NCI-H2081 treated with DMSO at 0.1 percent for 48 hours (cell line): ENCODE results near the gene SMAD6.

Source experiments
- DNase-seq: peaks from one replicate; lab custom pipeline; 2025; lab: John Stamatoyannopoulos, UW

The SMAD6 gene

DNA sequence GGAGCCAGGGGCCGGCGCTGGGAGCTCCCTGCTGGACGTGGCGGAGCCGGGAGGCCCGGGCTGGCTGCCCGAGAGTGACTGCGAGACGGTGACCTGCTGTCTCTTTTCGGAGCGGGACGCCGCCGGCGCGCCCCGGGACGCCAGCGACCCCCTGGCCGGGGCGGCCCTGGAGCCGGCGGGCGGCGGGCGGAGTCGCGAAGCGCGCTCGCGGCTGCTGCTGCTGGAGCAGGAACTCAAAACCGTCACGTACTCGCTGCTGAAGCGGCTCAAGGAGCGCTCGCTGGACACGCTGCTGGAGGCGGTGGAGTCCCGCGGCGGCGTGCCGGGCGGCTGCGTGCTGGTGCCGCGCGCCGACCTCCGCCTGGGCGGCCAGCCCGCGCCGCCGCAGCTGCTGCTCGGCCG, 1.5 kb downstream of the SMAD6 start:
- no peak for DNase-seq

DNA sequence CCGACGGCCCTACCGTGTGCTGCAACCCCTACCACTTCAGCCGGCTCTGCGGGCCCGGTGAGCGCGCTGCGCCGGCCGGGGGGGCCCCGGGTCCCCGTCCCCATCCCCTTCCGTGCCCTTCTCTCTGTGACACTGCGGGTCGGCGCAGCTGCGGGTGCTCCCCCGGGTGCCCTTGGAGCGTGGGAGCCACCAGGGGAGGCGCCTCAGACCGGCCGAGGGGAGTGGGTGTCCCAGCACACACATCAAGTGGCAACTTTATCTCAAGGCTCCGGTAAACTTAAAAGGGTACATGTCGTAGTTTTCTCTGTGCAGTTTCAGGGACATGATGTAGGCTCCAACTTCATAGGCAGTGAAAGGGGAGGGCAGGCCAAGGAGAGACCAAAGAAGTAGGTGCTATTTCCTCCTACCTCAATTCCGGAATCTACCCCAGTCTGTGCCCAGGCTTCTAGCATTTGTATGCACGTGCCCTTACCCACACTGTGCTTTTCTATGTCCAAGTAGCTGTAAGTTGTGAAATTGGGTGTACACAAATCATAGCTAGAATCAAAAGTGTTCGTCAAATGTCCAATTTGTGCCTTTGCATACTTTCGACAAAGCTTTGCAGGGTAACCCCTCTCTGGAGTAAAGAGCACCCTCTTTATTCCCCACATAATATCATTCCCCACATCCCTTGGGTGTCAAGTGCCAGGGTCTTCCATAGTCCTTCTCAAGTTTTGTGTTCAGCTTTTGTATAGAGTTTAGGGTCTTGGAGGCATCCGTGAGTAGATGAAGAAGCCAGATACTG, 2.2 kb downstream of the SMAD6 start:
- DNase-seq: no peak

DNA sequence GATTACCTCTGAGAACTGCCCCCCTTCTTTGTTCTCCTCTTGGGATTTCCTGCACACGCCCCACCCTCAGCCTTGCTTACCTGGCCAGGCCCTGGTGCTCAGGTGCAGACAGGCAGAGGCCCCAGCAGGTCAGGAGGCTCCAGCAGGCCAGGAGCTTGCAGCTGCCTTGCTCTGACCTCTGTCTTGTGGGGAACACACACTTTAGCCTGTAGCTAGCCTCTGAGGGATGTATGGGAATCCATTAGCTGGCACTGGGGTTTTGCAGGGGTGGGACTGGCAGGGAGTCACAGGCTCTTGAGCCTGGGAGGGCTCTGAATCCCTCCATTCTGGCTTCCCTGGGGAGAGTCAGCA, 2.7 kb downstream of the SMAD6 start:
- DNase-seq: no peak

DNA sequence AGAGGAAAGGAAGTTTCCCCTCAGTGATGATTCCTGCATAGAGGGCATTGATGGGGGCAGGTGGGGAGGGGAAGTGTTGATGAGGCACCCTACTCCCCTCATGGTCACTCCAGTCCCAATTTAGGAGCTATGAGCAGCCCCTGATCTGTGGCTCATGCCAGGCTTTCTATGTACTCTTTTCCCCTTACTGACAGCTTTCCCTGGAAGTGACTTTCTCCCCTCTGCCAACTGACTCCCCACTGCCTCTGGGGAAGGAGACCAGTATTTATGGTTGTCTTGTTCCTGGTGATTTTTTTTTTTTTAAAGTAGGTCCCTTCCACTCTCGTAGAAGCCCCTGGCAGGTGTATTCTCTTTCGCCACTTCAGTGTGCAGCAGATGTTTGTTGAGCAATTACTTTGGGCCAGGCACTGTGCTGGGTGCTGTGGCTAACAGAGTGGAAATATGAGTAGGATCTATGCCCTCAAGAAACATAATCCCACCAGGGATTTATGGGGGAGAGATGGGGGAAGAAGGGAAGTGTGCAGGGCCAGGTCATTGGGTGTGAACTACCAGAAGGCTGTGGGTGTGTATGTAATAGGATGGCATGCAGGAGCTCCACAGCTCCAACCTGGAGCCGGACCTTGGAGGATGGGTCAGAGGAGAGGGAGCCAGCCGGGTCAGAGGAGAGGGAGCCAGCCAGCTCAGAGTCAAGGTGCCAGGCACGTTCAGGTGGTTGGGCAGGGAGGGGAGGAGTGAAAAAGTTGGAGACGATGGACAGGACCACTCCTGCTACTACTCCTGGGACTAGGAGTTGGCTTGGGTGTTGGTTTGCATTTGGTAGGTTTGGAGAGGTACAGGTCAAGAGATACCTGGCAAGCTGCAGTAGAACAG, 3.5 kb downstream of the SMAD6 start:
- no peak for DNase-seq

DNA sequence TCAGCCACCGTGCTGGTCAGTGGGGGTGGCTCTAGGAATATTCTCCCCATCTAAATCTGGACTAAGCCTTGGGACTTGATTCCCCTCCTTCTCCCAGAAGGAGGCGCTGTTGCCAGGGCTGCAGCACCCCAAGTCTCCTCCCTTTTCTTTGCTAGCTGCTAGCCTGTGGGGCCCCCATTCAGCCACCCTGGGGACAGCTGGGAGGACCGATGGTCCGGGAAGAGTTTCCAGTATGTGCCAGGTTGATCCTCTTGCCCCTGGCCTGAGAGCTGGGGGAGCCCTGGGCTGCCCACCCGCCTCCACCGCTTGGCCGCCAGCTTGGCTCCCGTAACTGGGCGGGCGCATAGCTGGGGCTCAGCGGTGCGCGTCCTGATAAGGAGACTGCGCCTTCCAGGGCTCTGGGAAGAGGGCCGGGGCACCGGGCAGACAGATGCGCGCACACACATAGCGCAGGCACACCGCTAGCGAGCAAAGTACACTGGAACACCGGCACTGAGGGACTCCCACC, 4.2 kb downstream of the SMAD6 start:
- no peak for DNase-seq

DNA sequence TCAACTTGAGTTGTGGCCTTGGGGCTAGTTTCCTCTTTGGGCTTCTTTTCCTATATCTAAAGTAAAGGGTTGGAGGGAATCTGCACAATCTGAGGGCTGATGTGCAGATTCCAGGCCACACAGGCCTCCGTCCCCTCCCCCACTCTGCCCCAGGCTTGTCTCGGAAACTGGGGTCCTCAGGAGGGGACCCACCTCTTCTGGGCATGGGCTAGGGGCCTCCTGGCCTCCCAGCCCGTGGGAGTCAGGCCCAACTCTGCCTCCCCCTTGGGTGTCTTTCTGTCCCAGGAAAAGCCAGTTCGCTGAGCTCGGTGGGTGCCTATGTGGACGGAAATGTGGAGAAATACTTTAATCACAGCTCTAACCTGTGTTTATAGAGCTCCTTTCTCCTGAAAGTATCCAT, 4.8 kb downstream of the SMAD6 start:
- no peak for DNase-seq

DNA sequence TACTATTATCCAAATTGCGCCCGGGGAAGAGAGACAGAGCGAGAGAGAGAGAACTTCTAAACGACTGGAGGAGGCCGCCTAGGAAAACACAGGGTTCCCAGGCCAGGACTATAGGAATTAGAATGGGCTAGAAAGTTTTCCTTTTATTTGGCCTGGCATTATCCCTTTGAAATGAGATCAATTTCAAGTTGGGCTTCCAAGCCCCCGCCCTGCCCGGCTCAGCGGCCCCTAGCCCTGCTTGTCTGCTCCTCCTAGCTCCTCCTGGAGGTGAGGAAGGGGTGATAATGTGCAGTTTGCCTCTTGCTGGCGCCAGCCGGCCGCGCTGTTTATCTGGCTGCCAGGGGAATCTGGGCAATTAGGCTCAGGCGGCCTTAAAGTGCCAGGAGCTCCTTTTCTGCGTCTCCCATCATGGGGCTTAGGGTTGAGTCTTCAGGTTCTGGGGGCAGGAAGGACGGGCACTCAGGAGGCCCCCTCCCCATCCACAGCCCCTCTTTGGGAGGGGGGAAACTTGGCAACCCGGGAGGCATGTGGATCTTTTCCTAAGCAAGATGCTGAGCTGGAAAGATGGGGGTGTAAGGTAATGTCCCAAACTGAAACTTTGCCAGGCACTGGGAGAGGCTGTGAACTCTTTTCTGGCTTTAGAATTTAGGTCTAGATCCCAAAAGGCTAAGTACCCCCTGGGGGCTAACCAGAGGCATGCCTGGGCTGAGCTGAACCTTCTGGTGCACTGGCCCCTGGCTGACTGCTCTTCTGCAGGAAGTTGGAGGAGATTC, 5.5 kb downstream of the SMAD6 start:
- no peak for DNase-seq

DNA sequence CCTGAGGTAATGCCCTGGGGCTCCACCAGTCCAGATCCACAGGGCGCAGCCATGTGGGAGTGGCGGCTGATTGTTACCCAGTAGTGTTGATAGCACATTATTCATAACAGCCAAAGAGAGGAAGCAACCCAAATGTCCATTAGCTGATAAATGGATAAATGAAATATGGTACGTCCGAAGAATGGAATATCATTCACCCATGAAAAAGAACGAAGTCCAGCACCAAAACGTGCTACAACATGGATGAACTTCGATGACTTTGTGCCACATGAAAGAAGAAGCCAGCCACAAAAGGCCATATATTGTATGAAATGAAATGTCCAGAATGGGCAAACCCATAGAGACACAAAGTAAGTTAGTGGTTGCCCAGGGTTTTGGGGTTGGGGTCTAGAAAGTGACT, 6.4 kb downstream of the SMAD6 start:
- no peak for DNase-seq

DNA sequence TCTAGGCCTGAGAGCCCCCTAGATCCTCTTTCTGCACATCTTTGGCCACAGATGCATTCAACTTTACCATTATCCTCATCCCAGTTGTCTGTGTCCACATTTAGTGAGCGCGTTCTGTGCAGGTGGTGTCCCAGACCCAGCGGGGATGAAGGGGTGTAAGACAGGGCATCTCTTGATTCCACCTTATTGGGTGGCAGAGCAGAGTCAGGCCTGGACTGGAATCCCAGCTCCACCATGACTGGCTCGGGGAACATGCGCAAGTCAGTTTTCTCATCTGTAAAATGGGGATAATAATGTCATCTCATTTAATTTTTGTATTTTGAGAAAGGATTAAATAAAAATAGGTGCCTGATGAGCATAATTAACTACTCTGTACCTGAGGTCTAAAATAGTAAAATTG, 7.8 kb downstream of the SMAD6 start:
- no peak for DNase-seq

DNA sequence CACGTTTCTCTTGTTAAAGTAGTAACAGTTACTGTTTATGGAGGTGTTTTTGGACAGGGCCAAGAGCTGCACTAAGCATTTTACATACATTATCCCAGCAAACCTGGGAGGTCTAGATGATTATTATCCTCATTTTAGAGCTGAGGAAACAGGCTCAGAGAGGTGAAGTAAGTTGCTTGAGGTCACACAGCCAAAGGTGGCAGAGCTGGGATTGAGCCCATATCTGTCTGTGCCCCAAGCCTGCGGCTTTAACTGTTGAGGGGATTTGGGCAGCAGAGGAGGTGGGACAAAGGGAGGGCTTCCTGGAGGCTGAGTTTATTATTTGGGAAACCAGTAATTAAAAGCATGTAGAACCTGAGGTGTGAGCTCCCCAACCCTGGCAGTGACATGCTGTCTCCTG, 9.2 kb downstream of the SMAD6 start:
- no peak for DNase-seq

DNA sequence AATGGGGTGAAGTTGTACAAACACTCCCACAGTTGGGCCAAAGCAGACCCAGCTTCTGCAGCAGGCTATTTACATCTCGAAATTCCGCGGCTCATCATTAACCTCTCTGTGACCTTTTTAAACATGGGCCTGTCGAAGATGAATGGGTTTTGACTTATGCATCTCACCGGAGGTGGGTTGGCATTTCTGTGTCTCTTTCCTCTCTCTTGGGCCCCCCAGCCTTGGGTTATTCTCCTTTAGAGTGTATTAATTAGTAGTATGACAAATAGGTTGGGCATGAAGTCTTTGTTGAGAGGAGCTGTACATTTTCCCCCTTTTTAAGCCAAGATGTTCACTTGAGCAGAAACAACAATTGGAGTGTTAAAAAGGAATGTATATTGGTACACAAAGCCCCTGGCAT, 9.8 kb downstream of the SMAD6 start:
- no peak for DNase-seq

DNA sequence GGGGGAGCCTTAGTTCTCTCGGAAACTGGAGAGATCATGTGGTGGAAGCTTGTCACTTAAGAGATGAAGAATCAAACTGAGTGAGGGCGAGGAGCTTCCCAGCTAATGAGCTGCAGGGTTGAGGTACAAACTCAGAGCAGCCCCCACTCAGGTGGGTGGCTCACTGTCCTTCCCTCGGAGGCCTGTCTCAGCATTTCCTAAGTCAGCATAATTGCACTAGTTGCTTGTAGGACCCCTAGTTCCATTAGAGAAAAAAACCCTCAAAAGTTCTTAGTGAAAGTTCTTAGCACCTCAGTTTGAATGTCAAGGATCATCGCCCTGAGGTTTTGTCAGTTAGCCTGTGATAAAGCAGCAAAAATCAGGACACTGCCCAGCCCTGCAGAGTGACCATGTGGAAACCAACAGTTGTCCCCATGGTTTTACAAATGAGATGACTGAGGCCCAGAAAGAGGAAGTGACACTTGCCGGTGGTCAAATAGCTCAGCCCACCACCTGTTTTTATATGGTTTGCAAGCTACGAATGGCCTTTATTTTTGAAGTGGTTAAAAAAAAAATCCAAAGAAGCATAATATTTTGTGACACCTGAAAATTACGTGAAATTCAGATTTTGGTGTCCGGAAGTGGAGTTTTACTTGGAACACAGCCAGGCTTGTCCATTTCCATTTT, 11.9 kb downstream of the SMAD6 start:
- no peak for DNase-seq

DNA sequence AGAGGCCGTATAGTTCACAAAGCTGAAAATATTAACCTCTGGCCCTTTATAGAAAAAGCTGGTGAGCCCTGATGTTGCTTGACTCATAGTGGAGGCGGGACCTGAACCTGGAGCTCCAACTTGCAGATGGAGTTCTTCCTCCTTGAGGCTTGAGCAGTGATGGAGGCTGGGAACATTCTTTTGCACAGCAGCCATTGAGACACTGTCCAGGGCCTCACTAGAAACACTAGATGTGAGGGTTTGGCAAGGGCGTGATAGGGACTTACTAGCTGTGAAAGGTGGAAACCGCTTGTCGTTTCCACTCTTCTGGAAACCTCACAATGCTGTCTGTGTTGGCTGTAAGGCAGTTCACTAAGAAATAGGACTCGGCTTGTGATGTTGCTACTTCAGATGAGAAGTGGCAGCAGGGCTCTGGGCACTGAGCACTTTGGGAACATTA, 12.5 kb downstream of the SMAD6 start:
- DNase-seq: no peak

DNA sequence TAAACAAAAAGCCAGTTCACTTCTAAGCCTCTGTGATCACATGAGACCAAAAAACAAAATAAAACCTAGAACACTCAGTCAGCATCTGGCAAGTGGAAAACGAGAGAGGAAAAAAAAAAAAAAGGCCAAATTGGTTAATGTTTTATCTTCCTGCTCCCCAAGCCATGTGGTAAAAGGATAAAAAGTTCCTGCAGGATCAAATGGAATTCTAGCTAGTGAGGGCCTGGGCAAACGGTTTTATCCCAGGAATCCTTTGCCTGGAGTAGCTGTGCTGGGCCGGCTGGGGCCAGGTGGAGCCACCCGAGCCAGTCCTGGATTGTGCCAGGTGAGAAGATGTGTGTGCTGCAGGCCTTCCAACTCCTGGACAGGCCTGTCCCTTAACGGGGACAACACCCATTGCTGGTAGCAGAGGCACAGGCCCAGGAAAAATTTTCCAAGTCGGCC, 13.2 kb downstream of the SMAD6 start:
- DNase-seq: no peak

DNA sequence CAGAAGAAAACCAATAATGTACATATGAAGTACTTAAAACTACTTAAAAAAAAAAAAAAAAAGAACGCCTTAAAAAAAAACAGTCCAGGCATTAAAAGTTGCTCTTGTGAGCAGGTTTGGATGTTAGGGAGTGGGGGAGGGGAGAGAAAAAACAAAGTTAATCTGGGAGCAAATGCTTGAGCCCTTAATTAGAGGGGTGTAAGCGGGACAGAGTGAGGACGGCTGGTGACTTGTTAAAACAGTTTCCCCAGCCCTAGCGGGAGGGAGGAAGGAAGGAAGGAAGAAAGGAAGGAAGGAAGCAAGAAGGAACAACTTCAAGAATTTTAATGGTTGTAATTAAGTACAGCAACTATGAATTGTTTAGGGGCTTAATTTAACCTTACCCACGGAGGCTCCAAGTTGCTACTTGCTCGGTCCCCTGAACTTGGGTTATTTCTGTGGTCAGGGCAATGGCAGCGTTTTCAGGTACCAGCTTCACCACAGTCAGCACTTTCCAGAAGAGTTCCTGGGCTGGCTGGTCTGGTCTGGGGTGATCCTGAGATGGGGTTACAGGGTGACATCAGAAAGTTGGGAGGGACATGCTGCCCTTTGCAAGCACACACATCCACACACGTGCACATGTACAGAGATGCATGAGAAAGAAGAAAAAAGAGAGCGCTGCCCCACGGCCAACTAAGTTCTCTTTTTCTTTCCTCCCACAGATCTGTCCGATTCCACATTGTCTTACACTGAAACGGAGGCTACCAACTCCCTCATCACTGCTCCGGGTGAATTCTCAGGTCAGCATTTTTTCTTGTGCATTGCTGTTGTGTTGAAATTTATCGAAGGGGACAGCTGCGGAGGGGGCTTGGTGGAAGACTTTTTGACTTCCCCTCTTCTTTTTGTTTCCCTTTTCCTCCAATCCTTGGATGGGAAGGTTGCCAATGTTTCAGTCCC, 14.0 kb downstream of the SMAD6 start:
- DNase-seq: no peak

DNA sequence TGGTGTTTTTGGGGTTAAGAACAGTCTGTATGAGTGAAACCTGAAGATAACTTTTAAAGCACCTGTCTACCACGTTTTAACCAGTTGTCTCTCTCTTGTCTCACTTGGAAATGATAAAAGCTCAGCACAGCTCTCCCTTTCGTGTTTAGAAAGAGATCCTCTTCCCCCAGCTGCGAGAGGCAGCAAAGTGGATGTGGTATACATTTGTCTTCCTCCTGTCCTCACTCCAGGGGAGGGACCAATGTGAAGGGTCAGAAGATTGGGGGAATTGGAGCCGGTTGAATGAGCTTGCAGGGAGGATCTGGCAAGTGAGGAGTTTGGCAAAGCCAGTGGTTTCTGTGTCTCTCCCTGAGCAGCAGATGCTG, 14.6 kb downstream of the SMAD6 start:
- no peak for DNase-seq

DNA sequence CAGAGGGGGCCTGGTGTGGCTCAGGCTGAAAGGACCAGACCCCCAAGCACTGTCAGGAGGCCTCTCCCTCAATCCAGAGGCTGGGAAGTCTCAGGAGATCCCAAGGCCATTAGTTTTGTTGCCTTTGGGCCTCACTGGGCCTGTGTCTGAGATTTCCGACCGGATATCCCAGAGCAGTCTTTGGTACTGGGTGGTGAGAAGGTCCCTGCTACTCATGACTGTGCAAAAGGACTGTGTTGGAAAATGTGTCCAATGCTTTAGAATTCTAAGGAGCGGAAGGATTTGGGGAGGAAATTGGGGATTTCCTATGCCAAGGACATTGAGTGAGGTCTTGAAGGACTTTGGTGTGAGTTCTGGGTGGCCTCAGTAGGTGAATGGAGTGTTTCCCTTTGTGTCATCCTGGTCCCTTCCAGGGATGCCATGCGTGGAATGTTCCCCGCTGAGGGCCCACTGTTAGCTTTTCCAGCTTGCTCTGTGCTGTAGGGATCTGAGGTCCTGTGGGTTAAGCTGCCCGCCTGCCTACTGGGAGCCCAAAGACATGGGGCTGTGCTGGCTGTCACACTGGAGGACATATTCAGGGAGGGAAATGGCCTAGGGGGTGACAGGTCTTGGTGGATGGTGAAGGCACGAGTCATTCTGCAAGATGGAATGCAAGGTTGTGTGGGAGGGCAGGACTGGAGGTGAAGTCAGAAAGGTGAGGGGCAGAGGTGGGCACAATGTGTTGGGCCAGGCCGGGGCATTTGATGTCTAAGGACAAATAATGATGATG, 16.4 kb downstream of the SMAD6 start:
- no peak for DNase-seq

DNA sequence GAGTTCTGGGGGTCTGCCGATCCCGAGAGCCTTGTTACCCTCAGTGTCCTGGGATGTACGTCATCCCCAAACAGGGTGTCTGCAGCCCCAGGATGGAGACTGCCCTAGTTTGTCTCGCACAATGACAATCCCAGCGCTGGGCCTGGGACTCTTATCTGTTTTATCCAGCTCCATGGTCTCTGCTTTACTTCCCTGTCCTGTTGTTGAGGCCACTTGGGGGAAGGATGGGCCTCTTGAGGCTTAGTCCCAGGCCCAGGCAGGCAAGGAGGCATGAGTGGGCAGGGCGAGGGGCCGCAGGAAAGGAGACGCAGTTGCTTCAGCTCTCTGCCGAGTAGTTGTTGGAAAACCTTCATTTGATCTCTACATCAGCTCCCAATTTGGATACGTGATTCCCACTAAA, 17.4 kb downstream of the SMAD6 start:
- DNase-seq: no peak

DNA sequence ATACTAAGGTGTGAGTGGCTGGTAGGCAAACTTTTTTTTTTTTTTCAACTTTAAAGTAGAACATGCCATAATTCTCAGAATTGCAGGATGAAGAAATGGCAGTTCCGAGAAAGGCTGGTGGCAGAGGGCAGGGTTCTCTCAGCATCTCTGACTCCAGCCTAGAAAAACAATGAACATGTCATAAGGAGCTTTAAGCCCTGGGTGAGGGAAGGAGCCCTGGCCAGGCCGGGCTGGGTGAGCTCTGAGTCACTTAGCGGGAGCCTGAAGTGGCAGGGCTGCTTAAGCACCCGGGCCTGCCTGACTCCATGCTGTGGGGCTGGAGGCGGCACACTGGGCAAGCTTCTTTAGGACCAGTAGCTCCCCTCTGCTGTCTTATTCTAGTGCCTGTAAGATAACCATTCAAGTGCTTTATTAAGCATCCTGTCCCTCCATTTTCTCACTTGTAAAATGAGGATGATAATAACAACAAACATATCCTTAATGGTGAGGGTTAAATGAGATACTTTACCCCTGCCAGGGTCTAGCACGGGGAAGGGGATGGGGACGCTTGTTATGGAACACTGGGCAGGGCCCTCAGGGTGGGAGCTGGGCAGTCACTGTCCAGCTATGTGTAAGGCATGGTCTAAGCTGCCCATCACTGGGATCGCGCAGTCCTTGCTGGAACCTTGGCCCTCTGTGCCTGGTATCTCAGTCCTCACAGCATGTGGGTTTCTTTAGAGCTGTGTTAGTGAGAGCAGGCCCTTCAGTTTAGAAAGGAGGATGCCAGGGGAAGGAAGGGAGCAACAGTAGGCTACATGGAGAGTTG, 18.4 kb downstream of the SMAD6 start:
- no peak for DNase-seq
